ENCODE measurements around the gene GPR34.

GRCh38 chrX:41655631-41656030 lies 33.1 kb upstream of the GPR34 start:
- TF ChIP-seq CTCF (IDR thresholded peaks at IDR 0.05) (no peak), POLR2A (IDR thresholded peaks at IDR 0.05) (no peak)

All from right lobe of liver (tissue), 4 donors.